Measurements from ENCODE around the gene ATP6V1B1. TPM values are rescaled to one million over a fixed set of nuclear protein-coding genes. Genes with fewer than 3 reads are reported as not detected.
"Not testable (repeated sequence)": the region's sequence is repeated elsewhere in the genome, so short reads cannot be mapped to it uniquely, and the experiment has no call there.

Gene ATP6V1B1
- total RNA-seq, 2 donors from 2014 or later: 0.85 to 0.89 TPM

DNA sequence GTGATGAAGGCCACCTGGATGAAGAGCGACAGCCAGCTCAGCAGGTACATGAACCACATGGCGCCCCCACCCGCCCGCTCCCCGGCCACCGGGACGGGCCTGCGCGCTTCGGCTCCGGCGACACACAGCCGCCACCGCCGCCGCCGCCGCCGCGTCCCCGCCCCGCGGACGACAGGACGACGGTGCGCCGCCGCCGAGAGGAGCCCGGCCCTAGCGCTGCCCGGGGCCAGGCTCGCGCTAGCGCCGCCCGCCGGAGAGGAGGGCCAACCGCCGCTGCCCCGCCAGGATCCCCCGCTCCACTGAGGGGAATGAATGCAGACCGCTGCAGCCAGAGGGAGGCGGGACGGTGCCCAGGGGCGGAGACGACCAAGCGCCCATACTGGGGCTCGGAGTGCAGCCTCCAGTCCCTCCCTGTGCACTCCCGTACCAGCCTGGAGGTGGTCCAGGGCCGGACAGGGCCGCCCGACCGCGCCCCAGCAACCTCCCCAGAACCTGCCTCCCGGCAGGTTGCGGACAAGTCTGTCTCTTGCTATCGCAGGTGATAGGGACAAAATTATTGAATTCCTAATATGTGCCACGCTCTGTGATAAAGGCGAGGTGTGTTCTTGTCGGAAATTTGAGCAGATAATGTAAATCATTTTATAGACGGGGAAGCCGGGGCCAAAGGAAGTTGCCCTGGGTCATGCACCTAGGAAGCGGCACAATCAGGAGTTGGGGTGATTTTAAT, 59.2 kb downstream of the ATP6V1B1 start, which contains the start of gene TEX261:
TSS of gene TEX261 (minus strand) at position 175 of the 727 bp plus-strand sequence. CDS start at position 59, 116 bp downstream.
- ATAC-seq: peak; percentile 98 to 99
- DNase-seq: peak; percentile 91
- intact Hi-C loops (cut with DNase I): loop anchor here in 1 of 2 donors (5.0 kb wide), 1 partner anchor 67 kb away; no protein-coding TSS in a partner anchor

DNA sequence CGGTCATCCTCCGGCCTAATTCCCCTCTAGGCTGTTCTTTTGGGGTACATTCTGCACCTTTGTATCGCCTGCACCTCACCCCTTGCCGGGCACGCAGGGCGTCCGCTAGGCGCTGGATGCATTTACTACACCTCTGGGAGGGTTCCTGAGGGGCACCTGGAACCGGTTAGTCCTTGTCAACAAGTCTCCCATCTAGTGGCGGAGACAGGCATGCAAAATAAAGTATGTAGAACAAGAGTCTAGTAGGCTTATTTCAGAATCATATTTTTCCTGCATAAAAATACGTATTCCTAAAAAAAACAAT, 59.7 kb downstream of the ATP6V1B1 start:
- ATAC-seq (peak; percentile 28 to 43), DNase-seq (no peak)
- intact Hi-C loops (cut with DNase I): loop anchor here in 1 of 2 donors (5.0 kb wide), 1 partner anchor 67 kb away; no protein-coding TSS in a partner anchor

DNA sequence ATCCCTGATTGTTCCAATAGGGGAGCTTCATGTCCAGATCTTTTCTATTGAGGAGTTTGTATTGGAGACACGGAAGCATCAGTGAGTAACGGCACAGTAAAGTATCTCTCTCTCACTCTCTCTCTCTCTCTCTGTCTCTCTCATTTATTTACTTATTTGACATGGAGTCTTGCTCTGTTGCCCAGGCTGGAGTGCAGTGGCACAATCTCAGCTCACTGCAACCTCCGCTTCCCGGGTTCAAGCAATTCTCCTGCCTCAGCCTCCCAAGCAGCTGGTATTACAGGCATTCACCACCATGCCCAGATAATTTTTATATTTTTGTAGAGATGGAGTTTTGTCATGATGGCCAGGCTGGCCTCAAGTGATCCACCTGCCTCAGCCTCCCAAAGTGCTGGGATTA, 63.2 kb downstream of the ATP6V1B1 start:
- intact Hi-C loops (cut with DNase I): loop anchor here in 1 of 2 donors (5.0 kb wide), 1 partner anchor 63 kb away; no protein-coding TSS in a partner anchor
- DNase-seq, ATAC-seq: not testable (repeated sequence)

GRCh38 chr2:70999362-70999761, 63.7 kb downstream of the ATP6V1B1 start:
- DNase-seq: no peak
- ATAC-seq: no peak
- intact Hi-C loops (cut with DNase I): loop anchor here in 1 of 2 donors (5.0 kb wide), 1 partner anchor 63 kb away; no protein-coding TSS in a partner anchor

GRCh38 chr2:70999931-71000330, 64.2 kb downstream of the ATP6V1B1 start:
- intact Hi-C loops (cut with DNase I): loop anchor here in 1 of 2 donors (5.0 kb wide), 1 partner anchor 62 kb away; no protein-coding TSS in a partner anchor
- not testable (repeated sequence) for ATAC-seq, DNase-seq

DNA sequence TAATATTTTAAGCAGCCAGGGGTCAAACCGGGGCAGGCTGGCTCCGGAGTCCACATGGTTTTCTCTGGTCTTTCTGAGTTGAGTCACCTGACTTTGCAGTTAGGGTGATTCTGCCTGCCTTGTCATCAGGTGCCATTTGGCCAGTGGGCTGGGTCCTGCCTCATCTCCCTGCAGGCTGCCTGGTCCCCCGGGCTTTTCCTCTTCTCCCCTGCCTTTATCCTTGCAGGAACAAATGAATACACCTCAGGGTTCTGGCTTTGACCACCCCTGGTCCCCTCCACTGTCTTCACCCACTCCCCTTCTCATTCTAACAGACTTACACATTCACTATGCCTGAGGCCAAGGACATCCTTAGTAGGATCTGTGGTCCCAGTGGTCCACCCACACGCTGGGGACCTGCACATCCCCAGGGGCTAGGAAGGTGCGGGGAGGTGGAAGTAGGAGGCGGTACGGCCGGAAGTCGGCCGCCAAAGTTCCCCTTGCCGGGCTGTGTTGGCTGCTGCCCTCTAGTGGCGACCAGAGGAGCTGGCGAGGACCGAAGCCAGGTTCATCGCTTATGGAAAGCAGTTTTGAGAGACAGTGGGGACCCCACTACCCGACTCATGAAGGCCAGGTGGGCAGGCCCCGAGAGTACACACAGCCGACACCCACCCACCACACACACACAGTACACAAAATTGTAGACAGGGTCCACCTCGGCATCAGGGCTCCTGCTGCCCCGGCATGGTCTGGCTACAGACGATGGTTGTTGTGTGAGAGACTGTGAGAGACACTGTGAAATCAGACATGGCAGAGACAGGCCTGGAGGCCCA, 65.3 kb downstream of the ATP6V1B1 start:
- DNase-seq (peak; percentile 85), ATAC-seq (peak; percentile 85 to 91)
- intact Hi-C loops (cut with DNase I): no loop called here

GRCh38 chr2:71001592-71001927, 65.9 kb downstream of the ATP6V1B1 start:
- intact Hi-C loops (cut with DNase I): no loop called here
- ATAC-seq (no peak), DNase-seq (no peak)

GRCh38 chr2:71001981-71002570, 66.4 kb downstream of the ATP6V1B1 start:
- intact Hi-C loops (cut with DNase I): no loop called here
- DNase-seq: no peak
- no peak for ATAC-seq

- intact Hi-C loops (cut with DNase I): no loop called here
- no peak for ATAC-seq
Measured at GRCh38 chr2:71003396-71003795, 67.7 kb downstream of the ATP6V1B1 start.

GRCh38 chr2:71003966-71004755, 68.5 kb downstream of the ATP6V1B1 start:
- DNase-seq (no peak), ATAC-seq (no peak)
- intact Hi-C loops (cut with DNase I): no loop called here

More at GRCh38 chr2:71003396-71003795, 67.7 kb downstream of the ATP6V1B1 start:
- no peak for DNase-seq

DNA sequence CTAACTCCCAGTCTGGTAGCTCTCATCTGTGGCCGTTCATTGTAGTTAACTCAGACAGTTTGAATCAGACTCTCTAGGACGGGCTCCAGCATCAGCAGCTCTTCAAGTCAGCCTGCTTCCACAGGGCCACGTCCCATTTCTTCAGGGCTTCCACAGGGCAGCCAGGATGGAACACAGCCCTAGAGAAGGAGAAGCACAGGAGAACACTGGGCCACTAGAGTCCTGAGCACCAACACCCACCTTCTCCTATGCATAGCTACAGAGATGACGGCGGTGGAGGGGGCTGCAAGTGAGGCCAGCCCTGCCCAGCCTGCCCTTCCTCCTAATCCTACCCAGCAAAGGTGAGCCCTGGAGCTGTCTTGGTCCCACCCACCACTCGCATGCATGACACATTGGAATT, 69.2 kb downstream of the ATP6V1B1 start:
- ATAC-seq (no peak), DNase-seq (no peak)
- intact Hi-C loops (cut with DNase I): no loop called here

DNA sequence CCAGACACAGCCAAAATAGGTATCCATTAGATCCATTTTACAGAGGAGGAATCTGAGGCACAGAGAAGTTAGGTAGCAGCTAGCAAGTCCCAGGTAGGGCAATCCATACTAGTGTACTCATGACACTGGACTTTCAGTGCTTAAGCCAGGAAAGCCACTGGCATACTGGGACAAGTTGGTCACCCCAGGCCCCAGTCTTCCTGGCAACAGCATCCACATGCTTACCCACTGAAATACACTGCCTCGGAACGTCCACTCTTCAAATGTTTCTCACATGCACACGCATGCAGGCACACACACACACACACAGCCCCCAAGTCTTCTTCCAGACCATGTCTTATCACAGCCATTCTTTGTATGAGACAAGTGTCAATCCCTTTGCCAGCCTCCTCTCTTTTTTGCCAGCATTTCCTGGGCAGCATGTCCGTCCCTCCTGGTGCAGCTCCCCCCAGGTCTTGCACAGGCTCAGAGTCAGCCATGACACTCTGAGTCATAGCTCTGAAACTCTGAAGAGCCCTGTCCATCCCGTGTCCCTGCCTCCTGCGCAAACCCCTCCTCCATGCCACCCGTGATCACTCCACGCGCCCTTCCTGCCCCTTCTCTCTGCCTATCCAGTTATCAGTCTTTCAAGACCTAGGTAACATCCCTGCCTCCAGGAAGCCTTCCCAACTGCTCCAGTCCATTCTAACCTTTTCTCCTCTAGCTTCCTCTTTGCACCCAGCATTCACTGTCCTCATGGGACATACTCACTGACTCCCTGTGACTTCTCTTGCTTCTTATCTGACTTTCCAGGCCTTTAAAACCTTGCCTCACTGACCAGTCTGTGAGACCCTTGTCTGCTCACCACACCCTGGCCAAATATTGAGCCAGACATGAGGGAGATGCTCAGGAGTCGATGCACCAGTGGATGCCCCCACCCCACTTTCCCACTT, 69.8 kb downstream of the ATP6V1B1 start:
- intact Hi-C loops (cut with DNase I): no loop called here
- ATAC-seq (no peak), DNase-seq (no peak)

- no peak for DNase-seq
- intact Hi-C loops (cut with DNase I): no loop called here
- ATAC-seq: no peak
Measured at GRCh38 chr2:71006323-71006722, 70.6 kb downstream of the ATP6V1B1 start.

DNA sequence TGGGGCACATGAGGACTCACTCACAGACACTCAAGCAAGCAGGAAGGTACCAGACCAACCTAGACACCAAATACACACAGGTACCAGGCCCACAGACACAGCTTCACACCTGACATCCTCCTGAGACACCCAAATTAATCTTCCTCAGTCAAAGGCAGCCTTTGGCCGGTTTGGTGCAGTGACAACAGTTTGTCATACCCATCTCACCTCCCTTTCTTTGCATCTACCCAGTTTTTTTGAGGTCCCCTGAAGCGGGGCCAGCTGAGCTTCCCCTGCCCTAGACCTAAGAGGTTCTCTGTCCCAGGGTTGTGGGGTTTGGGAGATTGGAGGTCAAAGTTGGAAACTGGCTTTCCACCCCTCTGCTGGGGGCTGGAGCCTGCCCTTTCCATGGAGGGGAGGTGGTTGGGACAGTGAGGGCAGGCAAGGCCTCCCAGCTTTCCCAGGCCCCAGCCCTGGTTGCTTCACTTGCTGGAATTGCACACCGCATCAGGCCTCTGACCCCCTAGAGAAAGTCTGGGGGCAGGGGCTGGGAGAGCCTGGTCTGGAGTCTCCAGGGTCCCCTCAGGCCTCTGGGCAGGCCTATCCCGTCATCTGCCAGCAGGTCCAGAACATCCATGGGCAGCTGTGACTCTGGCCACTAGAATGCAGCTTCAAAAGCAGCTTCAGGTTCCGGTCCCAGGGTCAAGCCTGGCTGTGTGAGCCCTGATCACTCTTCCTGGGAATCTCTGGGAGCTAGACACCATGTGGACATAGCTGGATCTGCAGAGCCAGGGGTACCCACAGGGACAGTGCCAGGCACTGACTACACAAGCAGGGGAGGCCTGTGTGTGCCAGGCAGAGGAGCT, 71.5 kb downstream of the ATP6V1B1 start:
- DNase-seq (no peak), ATAC-seq (no peak)
- intact Hi-C loops (cut with DNase I): no loop called here

- DNase-seq: no peak
- intact Hi-C loops (cut with DNase I): no loop called here
- ATAC-seq: no peak
Measured at GRCh38 chr2:71008342-71008741, 72.6 kb downstream of the ATP6V1B1 start.

DNA sequence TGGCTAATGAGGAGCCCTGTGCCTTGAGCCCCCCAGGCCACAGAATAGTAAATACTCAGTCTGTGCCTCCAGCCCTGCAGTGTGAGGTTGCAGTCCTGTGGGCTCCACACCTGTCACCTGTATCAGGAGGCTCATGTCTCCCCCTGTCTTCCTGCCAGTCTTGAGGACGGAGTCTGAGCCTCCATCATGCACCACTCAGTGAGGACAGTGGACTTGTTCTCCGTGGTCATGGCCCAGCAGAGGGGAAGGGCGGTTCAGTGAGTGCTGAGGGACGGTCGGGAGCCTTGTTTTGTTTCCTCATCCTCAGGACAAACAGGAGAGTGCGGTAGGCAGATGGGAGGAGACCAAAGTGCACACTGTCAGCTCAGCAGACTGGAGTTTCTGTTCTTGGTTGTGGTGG, 76.1 kb downstream of the ATP6V1B1 start:
- ATAC-seq; DNase-seq; intact Hi-C loops (cut with DNase I): not testable (repeated sequence)
